Neural crest cell (in vitro differentiated cells): ENCODE data around the gene UBLCP1. TPM values are rescaled to one million over a fixed set of nuclear protein-coding genes. Genes with fewer than 3 reads are reported as not detected.

ENCODE experiments used
- DNase-seq: peaks from one replicate; pipeline ENCODE4 v3.0.0; 2021; ENCODE audit warnings: low read depth, mixed read lengths, low spot score
- H3K27ac Mint-ChIP-seq: one replicate; pipeline ENCODE4 v1.8.0; 2021; ENCODE audit warnings: mild to moderate bottlenecking, mixed read lengths; ENCODE audit not compliant: unreplicated experiment
- H3K27me3 Mint-ChIP-seq: 2 replicates; pipeline ENCODE4 v1.8.0; 2021; ENCODE audit warnings: low read depth, mild to moderate bottlenecking, mixed read lengths
- H3K36me3 Mint-ChIP-seq: 2 replicates; pipeline ENCODE4 v1.8.0; 2021; ENCODE audit warnings: low read depth, mild to moderate bottlenecking, mixed read lengths
- H3K4me1 Mint-ChIP-seq: 2 replicates; pipeline ENCODE4 v1.8.0; 2021; ENCODE audit warnings: mixed read lengths
- H3K4me3 Mint-ChIP-seq: one replicate; pipeline ENCODE4 v1.8.0; 2021; ENCODE audit warnings: mild to moderate bottlenecking, mixed read lengths
- H3K9me3 Mint-ChIP-seq: 2 replicates; pipeline ENCODE4 v1.8.0; 2021; ENCODE audit warnings: mixed read lengths
- CTCF ChIP-seq: fragments of 200-600 bp; sonication (generic); conservative IDR thresholded peaks from 2 replicates; pipeline ENCODE4 v1.5.0; 2021; ENCODE audit warnings: antibody characterized with exemption, mild to moderate bottlenecking
- total RNA-seq: library from RNA; stranded (reverse); gene quantifications from 2 replicates; pipeline ENCODE4 v1.2.1, GENCODE V29; 2021

UBLCP1 gene
- total RNA-seq, 1 donor from 2014 or later = 36.9 TPM

GRCh38 chr5:159324102-159324755 is 61.1 kb downstream of the UBLCP1 start:
- Mint-ChIP-seq H3K4me3 (no peak overlapping the region), H3K36me3 (no peaks in the 10 kb centered on the region), H3K4me1 (no peaks in the 10 kb centered on the region), H3K9me3 (no peaks in the 10 kb centered on the region), H3K27ac (no peak overlapping the region), H3K27me3 (peaks cover 53% of the 10 kb centered on the region)
- TF ChIP-seq CTCF = no peak
- no peak for DNase-seq

GRCh38 chr5:159324986-159325385 is 61.9 kb downstream of the UBLCP1 start:
- H3K36me3 Mint-ChIP-seq = no peaks in the 10 kb centered on the region
- no peaks in the 10 kb centered on the region for H3K9me3 Mint-ChIP-seq
- no peak overlapping the region for H3K4me3 Mint-ChIP-seq
- no peak overlapping the region for H3K27ac Mint-ChIP-seq
- DNase-seq = no peak
- H3K4me1 Mint-ChIP-seq = no peaks in the 10 kb centered on the region
- H3K27me3 Mint-ChIP-seq = peaks cover 53% of the 10 kb centered on the region
- no peak for TF ChIP-seq CTCF

GRCh38 chr5:159330131-159330800 is 67.2 kb downstream of the UBLCP1 start, which contains the start of gene IL12B:
TSS of gene IL12B (minus strand) at chr5:159330487. CDS start at chr5:159326782, 3,705 bp downstream.
- no peaks in the 10 kb centered on the region for H3K36me3 Mint-ChIP-seq
- no peaks in the 10 kb centered on the region for H3K9me3 Mint-ChIP-seq
- TF ChIP-seq CTCF = no peak
- H3K27ac Mint-ChIP-seq = no peak within 1 kb of the TSS
- peak within 1 kb of the TSS; percentile 86 for H3K4me3 Mint-ChIP-seq
- DNase-seq = no peak
- peaks cover 6% of the 10 kb centered on the region for H3K4me1 Mint-ChIP-seq
- peaks cover 51% of the 10 kb centered on the region for H3K27me3 Mint-ChIP-seq

- Mint-ChIP-seq H3K9me3 (no peaks in the 10 kb centered on the region), H3K27me3 (peaks cover 49% of the 10 kb centered on the region), H3K4me1 (peaks cover 6% of the 10 kb centered on the region), H3K27ac (peak overlapping the region; percentile 62), H3K4me3 (peak overlapping the region; percentile 86), H3K36me3 (no peaks in the 10 kb centered on the region)
- TF ChIP-seq CTCF = peak; percentile 87
- peak; percentile 69 for DNase-seq
These were observed 68.2 kb downstream of the UBLCP1 start for GRCh38 chr5:159331093-159331973.

GRCh38 chr5:159332800-159333544 is 69.9 kb downstream of the UBLCP1 start:
- Mint-ChIP-seq H3K27me3 (peaks cover 34% of the 10 kb centered on the region), H3K36me3 (no peaks in the 10 kb centered on the region), H3K9me3 (no peaks in the 10 kb centered on the region), H3K27ac (no peak overlapping the region), H3K4me3 (no peak overlapping the region), H3K4me1 (peaks cover 6% of the 10 kb centered on the region)
- no peak for DNase-seq
- no peak for TF ChIP-seq CTCF
